Measurements from ENCODE around the gene CHIC2. TPM values are rescaled to one million over a fixed set of nuclear protein-coding genes. Genes with fewer than 3 reads are reported as not detected.

Gene CHIC2
- total and polyA plus RNA-seq, 2 of the 4 experiments (the other 2 are of a cell fraction) = 20.4 to 26.3 TPM

GRCh38 chr4:53981066-53981465 is 83.3 kb downstream of the CHIC2 start:
- BruUV-seq (replicated peaks) = no TSS peak
- no peak for ATAC-seq (ENCODE audit: low read depth)
- Histone ChIP-seq H3K9ac (ENCODE audit: low read depth, low read length) (no peak overlapping the region), H3K4me2 (ENCODE audit: low read depth, low read length) (no peak overlapping the region), H2AK9ac (replicated peaks; ENCODE audit: low read depth, low read length, poor library complexity) (no peak overlapping the region), H3K27me3 (ENCODE audit: control insufficient read depth, insufficient read depth, low read length) (no peaks in the 10 kb centered on the region), H4K91ac (ENCODE audit: insufficient read depth, low read depth, low read length) (no peak overlapping the region), H2AK5ac (ENCODE audit: low read depth, low read length) (no peak overlapping the region), H3K9me1 (ENCODE audit: insufficient read depth, low read length) (no peaks in the 10 kb centered on the region; the same call in 1 of the 2 replicates), H3K56ac (ENCODE audit: extremely low read depth, insufficient read depth, low read length) (no peak overlapping the region), H3K4ac (ENCODE audit: low read depth, low read length) (no peak overlapping the region), H4K8ac (ENCODE audit: low read depth in 2 of 2, low read length in 2 of 2) (no peak overlapping the region), H2BK5ac (ENCODE audit: low read depth, low read length, poor library complexity, severe bottlenecking) (no peak overlapping the region), H4K5ac (ENCODE audit: low read depth, low read length) (no peak overlapping the region), H3K79me1 (ENCODE audit: low read depth in 1 of 2, low read length in 2 of 2) (peaks cover 0 to 3% of the 10 kb centered on the region in 2 experiments; a peak in 1 of 4 replicates), H2BK20ac (ENCODE audit: low read depth, low read length) (no peak overlapping the region), H2BK15ac (ENCODE audit: low read depth, low read length) (no peak overlapping the region), H3K9me3 (ENCODE audit: control insufficient read depth, insufficient read depth, low read length) (no peaks in the 10 kb centered on the region), H3K14ac (replicated peaks; ENCODE audit: low read depth, low read length) (no peak overlapping the region), H3K23ac (ENCODE audit: low read depth, low read length) (no peak overlapping the region), H3K4me3 (ENCODE audit: insufficient read depth, low read depth, low read length) (no peak overlapping the region), H2AFZ (replicated peaks; ENCODE audit: low read length, poor library complexity) (no peak overlapping the region), H3K18ac (ENCODE audit: low read depth, low read length) (no peak overlapping the region), H4K20me1 (ENCODE audit: insufficient read depth, low read length) (no peaks in the 10 kb centered on the region), H2BK120ac (ENCODE audit: low read depth, low read length) (no peak overlapping the region), H3K36me3 (ENCODE audit: control insufficient read depth, insufficient read depth, low read length) (no peaks in the 10 kb centered on the region), H3K27ac (ENCODE audit: insufficient read depth, low read length) (no peak overlapping the region), H3K4me1 (ENCODE audit: control insufficient read depth, insufficient read depth, low read length) (0 out of 2 replicates have a peak, but pooled peaks cover 1% of the 10 kb centered on the region)
- WGBS, 2 experiments (ENCODE audit: extremely low coverage in 2 of 2, insufficient read length in 1 of 2) = no CpG with 5 or more reads among the region's 2 CpGs
- intact Hi-C loops (cut with micrococcal nuclease) (no loop called here), in situ Hi-C loops (cut with MboI; ENCODE audit: low sequenced_read_pairs) (no loop called here), dilution Hi-C loops (cut with HindIII; ENCODE audit: low sequenced_read_pairs, unreplicated experiment) (no loop called here)
- POLR2A ChIA-PET (ENCODE audit: unreplicated experiment) = no interaction called here
- no peak for DNase-seq
- CTCF ChIA-PET = no interaction called here
- TF ChIP-seq CTCF (conservative IDR thresholded peaks at IDR 0.05; ENCODE audit: low read depth, low read length) (no peak), SMC3 (IDR thresholded peaks at IDR 0.05; ENCODE audit: low read depth, low read length) (no peak), NFE2L2 (IDR thresholded peaks at IDR 0.05; ENCODE audit: low read depth, low read length) (no peak), RCOR1 (IDR thresholded peaks at IDR 0.05; ENCODE audit: insufficient replicate concordance, low read length) (no peak), FOS (IDR thresholded peaks at IDR 0.05; ENCODE audit: low read depth, low read length) (no peak), BHLHE40 (IDR thresholded peaks at IDR 0.05; ENCODE audit: low read depth, low read length) (no peak), POLR2A (IDR thresholded peaks at IDR 0.05; ENCODE audit: low read depth, low read length) (no peak), RFX5 (IDR thresholded peaks at IDR 0.05; ENCODE audit: low read depth, low read length) (no peak), MAZ (IDR thresholded peaks at IDR 0.05; ENCODE audit: borderline replicate concordance, low read depth, low read length) (no peak), CEBPB (IDR thresholded peaks at IDR 0.05; ENCODE audit: low read depth, low read length) (no peak), RAD21 (IDR thresholded peaks at IDR 0.05; ENCODE audit: low read length) (no peak), MAFK (IDR thresholded peaks at IDR 0.05; ENCODE audit: low read depth, low read length) (no peak), ELK1 (IDR thresholded peaks at IDR 0.05; ENCODE audit: borderline replicate concordance, low read depth, low read length) (no peak)
